Measurements from ENCODE around the gene SIPA1L3.

SIPA1L3 gene

DNA sequence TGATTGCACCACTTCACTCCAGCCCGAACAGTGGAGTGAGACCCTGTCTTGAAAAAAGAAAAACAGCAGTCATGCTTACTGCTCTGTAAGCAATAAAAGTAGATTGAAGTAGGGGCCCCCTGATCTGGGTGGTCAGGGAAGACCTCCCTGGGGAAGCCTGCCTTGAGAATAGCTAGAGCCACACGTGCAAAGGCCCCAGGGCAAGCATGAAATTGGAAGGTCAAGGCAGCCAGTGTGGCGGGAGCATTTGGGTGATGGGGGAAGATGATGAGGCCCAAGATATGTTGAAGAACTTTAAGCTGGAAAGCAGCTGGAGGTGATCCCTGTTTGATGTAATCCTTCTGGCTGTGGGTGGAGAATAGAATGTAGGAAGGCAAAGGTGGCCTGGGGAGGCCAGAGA lies 104.4 kb downstream of the SIPA1L3 start:
- H3K4me3 ChIP-seq (ENCODE audit: low read depth, low read length) = no peak overlapping the region
- no peak for DNase-seq (ENCODE audit: low read depth)
- TF ChIP-seq, protein P1, sequence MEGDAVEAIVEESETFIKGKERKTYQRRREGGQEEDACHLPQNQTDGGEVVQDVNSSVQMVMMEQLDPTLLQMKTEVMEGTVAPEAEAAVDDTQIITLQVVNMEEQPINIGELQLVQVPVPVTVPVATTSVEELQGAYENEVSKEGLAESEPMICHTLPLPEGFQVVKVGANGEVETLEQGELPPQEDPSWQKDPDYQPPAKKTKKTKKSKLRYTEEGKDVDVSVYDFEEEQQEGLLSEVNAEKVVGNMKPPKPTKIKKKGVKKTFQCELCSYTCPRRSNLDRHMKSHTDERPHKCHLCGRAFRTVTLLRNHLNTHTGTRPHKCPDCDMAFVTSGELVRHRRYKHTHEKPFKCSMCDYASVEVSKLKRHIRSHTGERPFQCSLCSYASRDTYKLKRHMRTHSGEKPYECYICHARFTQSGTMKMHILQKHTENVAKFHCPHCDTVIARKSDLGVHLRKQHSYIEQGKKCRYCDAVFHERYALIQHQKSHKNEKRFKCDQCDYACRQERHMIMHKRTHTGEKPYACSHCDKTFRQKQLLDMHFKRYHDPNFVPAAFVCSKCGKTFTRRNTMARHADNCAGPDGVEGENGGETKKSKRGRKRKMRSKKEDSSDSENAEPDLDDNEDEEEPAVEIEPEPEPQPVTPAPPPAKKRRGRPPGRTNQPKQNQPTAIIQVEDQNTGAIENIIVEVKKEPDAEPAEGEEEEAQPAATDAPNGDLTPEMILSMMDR (IDR thresholded peaks at IDR 0.05; ENCODE audit: insufficient read depth, low read depth, low read length, missing control alignments) = no peak

DNA sequence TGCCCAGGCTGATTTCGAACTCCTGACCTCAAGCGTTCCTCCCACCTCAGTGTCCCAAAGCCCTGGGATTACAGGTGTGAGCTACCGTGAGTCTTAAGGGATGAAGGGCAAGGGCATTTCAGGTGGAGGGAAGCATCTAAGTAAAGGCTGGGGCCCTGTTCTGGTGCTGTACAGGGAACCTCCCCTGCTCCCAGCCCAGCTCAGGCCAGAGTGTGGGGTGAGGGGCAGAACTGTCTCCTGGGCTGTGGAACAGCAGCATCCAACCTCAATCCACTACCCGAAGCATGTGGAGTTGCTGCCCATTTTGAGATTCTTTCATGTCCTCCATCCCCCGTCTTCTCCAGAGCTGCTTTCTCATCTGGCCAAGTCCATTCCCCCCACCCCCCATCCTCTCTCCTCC lies 105.3 kb downstream of the SIPA1L3 start:
- no peak for DNase-seq (ENCODE audit: low read depth)
- TF ChIP-seq, protein P1 (IDR thresholded peaks at IDR 0.05; ENCODE audit: insufficient read depth, low read depth, low read length, missing control alignments) = no peak
- no peak overlapping the region for H3K4me3 ChIP-seq (ENCODE audit: low read depth, low read length)

DNA sequence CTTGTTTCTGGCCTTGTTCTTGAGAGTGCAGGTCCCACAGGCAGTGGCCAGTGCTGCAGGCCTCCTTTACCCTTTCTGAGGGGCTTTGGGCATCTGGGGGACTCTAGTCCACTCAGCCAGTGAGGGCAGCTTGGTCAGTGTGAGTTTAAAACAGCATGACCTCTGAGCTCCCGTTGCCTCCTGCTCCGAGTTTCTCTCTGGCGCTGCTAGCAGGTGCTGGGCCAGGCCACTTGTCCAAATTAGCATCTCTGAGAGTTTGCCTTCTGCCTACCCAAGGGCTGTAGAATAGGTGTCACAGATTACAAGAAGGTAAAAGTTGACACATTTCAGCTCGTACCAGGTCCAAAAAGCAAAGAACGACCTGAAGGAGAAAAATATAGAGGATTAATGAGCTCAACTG lies 105.9 kb downstream of the SIPA1L3 start:
- DNase-seq (ENCODE audit: low read depth) = no peak
- H3K4me3 ChIP-seq (ENCODE audit: low read depth, low read length) = no peak overlapping the region
- TF ChIP-seq, protein P1 (IDR thresholded peaks at IDR 0.05; ENCODE audit: insufficient read depth, low read depth, low read length, missing control alignments) = no peak

DNA sequence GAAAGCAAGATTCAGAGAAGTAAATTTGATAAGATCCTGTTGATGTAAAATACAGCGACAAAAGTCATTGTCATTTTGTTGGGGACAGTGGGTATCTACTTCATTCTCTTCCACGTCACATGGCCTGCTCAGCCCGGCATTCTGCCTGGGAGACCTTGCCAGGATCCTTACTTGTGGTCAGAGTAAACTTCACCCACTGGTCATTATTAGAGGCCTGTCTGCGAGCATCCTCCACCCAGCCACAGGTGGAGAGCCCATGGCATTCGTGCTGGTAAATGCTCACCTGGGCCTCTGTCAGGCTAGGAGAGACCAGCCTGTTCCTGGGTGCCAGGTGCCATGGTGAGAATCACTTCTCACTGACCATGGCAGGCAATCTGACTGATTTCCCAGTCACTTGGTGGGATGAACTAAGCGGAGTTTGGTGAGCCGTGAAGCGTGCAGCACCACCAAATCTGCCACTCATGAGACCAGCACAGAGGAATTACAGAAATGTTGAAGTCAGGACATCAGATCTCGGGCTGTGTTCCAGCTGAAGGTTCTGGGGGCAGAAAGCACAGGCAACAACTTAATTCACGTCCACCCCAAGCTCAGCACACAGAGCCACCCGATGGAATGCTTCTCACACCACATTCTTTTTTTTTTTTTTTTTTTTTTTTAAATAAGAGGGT lies 107.0 kb downstream of the SIPA1L3 start:
- DNase-seq (ENCODE audit: low read depth) = no peak
- TF ChIP-seq, protein P1 (IDR thresholded peaks at IDR 0.05; ENCODE audit: insufficient read depth, low read depth, low read length, missing control alignments) = no peak
- H3K4me3 ChIP-seq (ENCODE audit: low read depth, low read length) = no peak overlapping the region

DNA sequence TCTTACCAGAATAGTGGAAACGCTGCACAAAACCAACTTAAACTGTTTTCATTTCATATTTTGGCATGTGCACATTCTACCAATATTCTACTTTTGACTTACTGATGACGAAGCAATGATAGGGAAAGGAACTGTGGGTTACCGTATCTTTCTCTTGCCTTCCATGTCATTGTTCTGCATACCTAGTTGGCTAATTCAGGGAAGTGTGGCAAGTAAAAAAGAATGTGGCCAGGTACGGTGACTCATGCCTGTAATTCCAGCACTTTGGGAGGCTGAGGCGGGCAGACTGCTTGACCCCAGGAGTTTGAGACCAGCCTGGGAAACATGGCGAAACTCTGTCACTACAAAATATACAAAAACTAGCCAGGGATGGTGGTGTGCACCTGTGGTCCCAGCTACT lies 108.2 kb downstream of the SIPA1L3 start:
- TF ChIP-seq, protein P1 (IDR thresholded peaks at IDR 0.05; ENCODE audit: insufficient read depth, low read depth, low read length, missing control alignments) = no peak
- no peak for DNase-seq (ENCODE audit: low read depth)
- no peak overlapping the region for H3K4me3 ChIP-seq (ENCODE audit: low read depth, low read length)

DNA sequence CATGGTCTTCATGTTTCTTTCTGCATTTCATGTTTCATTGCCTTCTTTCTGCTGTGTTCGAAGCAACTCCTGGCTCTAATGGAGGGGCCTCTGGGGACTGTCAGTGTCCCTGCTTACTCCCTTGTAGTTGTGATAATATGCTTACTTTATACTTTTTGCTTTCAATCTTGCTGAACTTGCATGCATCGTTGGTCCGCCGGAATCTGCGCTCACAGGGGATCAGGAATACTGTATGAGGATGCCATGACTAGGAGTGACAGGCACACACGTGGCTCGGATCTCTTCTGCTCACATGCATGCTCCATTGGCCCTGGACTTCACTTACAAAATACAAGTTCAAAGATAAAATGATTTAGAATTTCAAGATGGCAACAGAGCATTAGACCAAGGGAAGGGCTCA lies 108.8 kb downstream of the SIPA1L3 start:
- TF ChIP-seq, protein P1 (IDR thresholded peaks at IDR 0.05; ENCODE audit: insufficient read depth, low read depth, low read length, missing control alignments) = no peak
- no peak for DNase-seq (ENCODE audit: low read depth)
- no peak overlapping the region for H3K4me3 ChIP-seq (ENCODE audit: low read depth, low read length)

Measured in GM12865 (cell line).